ENCODE data around the gene UBE2A.

UBE2A gene

GRCh38 chrX:119574394-119575266 lies at the start of gene UBE2A:
Gene UBE2A, plus strand, starts transcription at chrX:119574563. Its CDS starts 149 bp downstream, at chrX:119574712.
- peak; percentile 29 for DNase-seq (ENCODE audit: low read depth)

- no peak for DNase-seq (ENCODE audit: low read depth)
These were observed 44.8 kb upstream of the UBE2A start for GRCh38 chrX:119529345-119530276.

GRCh38 chrX:119537487-119537886 lies 36.9 kb upstream of the UBE2A start:
- no peak for DNase-seq (ENCODE audit: low read depth)

DNA sequence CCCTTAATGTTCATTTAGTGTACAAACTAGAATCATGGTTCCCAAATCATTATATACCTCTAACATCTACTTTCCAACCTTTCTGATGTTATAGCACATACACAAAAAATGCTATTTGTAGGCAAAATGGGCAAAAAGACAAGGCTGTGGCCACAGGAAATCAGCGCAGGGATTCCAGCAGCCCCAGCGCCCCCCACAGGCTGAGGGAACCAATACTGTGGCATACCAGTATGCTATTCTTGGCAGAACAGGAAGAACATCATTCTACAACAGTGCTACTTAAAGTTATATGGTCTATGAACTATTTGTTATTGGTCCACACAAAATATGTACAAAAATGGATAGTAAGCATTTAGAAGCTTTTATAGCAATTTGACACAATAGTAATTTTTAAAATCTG lies 34.5 kb upstream of the UBE2A start:
- no peak for DNase-seq (ENCODE audit: low read depth)

- peak; percentile 42 for DNase-seq (ENCODE audit: low read depth)
These were observed 33.2 kb upstream of the UBE2A start for GRCh38 chrX:119541188-119541587.

- DNase-seq (ENCODE audit: low read depth): no peak
These were observed 24.9 kb upstream of the UBE2A start for GRCh38 chrX:119549327-119550016.

- no peak for DNase-seq (ENCODE audit: low read depth)
These were observed 21.9 kb upstream of the UBE2A start for GRCh38 chrX:119552508-119552907.

DNA sequence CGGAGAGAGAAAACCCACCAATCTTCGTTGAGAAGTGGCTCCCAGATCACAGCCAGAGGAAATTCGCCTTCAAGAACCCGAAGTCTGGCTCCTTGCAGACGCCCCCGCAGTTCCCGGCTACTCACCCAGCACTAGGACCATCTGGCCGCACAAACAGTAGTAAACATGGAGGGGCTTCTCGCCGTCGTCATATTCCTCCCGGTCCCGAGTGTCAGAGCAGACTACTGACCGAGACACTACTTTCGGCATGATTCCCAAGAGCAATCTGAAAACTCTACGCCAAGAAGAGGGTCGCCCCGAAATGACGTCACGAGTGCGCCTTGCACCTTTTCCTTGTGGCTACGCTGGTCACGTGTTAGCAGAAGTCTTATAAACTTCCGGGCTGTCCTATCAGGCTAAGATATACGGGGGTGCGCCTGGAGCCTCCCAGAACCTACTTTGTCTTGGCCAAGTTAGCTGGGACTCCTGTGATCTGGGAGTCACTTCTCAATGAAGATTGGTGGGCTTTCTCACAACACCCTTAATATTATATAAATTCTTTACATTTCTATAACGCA lies 9.2 kb upstream of the UBE2A start, which contains the start of gene STEEP1:
Gene STEEP1, minus strand, starts transcription at position 303 of the 557 bp plus-strand sequence. Its CDS starts 54 bp downstream, at position 249.
- peak; percentile 55 for DNase-seq (ENCODE audit: low read depth)

- DNase-seq (ENCODE audit: low read depth): no peak
These were observed 4.0 kb upstream of the UBE2A start for GRCh38 chrX:119570351-119570835.

DNA sequence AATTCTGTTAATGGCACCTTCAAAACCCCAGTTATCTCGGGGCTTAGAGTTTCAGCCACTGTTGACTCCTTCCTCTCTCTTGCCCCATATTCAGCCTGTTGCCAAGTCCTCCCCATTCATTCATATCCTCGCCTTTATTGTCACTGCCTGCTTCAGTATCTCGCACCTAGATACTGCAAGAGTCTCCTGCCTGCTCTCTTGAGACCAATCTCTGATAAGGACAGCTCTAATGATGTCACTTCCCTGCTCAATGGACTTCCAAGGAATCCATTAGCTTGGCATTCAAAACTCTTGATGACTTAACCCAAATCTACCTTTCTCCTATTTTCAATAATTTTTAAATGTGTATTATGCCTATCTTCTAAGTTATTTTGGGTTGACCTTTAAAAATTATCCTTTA lies 1.1 kb upstream of the UBE2A start:
- DNase-seq (ENCODE audit: low read depth): no peak

DNA sequence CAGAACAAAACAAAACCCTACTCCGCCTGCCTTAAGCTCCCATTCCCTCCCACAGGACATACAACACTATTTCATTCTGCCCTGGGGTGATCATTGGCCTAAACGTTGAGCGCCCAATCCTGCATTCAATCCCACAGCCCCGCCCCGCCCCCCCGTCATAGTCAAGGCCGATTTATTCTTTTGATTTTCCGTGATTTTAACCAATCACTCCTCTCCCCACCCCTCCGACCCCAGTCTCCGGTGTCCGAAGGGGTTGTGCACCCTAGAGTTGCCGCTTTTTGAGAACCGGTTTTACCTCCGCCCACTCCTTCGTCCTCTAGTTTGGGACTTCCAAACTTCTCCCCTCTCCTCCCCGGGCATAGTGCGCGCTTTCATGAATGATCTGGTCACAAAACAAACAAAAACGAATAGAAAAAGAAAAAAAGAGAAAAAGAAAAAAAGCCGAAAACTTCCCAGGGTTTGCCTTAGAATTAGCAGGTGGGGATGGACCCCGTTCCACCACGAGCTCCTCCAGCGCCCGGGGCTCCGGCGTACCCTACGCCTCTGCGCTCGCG lies 446 bp upstream of the UBE2A start:
- peak; percentile 6 for DNase-seq (ENCODE audit: low read depth)

DNA sequence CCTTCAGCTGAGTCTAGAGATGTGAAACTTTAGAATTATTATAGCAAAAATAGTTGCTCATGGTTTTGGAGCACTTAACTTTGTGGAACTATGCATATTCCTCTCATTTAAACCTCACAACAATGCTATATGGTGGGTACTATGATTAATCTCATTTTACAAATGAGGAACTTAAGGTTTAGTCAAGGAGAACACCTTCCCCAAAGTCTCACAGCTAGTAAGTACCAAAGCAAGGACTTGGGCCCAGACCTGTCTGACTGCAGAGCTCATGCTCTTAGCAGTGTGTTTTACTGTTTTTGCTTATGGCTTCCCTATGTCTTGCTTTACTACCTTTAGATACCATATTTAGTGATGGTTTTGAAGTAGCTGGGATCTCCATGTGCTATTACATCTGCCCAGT lies 5.1 kb downstream of the UBE2A start:
- no peak for DNase-seq (ENCODE audit: low read depth)

DNA sequence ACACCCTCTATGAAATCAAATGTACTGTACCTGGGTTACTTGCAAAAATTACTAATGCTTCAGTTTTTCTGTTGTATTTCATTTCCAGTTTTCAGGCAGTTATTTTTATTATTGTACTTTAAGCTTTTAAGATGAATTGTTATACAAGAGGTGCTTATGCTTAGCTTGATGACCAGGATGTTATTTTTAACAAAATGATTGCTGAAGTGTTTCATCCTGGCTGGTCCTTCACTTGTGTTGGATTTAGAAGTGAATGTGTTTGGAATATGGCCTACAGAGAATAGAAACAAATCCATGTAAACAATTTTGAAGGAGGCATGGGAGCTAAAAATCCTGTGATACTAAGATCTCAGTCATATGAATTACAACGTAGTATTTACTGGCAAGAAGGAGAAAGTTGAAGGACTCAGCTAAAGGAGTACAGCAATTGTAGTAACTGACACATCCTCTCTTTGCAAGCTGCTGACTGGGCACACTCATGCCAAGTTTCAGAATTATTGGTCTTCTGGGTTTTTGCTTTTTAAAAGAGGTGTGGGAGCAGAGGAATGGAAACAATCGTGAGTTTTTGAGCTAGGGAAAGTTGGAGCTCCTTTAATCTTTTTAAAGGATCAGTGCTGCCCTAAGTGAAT lies 9.2 kb downstream of the UBE2A start:
- DNase-seq (ENCODE audit: low read depth): no peak

DNA sequence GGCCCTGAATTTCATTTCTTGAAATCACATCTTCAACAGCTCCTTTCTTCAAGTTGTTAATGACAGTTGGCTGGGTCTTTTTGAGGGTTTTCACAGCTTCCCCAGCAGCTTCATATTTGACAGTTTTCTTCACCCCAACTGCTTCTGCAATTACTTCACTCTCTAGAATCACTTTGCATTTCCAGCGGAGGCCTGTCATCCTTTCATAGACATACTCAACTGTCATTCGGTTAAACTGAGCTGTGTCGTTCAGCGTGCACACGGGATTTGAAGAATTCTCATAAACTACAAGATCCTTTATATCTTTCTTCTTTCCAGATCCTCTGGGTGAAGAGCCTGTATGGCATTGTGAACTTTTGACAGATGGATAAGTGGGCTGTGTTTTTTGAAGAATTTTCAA lies 15.4 kb downstream of the UBE2A start:
- no peak for DNase-seq (ENCODE audit: low read depth)

GRCh38 chrX:119602701-119603255 lies 28.4 kb downstream of the UBE2A start:
- DNase-seq (ENCODE audit: low read depth): no peak

- no peak for DNase-seq (ENCODE audit: low read depth)
These were observed 30.6 kb downstream of the UBE2A start for GRCh38 chrX:119604766-119605463.

DNA sequence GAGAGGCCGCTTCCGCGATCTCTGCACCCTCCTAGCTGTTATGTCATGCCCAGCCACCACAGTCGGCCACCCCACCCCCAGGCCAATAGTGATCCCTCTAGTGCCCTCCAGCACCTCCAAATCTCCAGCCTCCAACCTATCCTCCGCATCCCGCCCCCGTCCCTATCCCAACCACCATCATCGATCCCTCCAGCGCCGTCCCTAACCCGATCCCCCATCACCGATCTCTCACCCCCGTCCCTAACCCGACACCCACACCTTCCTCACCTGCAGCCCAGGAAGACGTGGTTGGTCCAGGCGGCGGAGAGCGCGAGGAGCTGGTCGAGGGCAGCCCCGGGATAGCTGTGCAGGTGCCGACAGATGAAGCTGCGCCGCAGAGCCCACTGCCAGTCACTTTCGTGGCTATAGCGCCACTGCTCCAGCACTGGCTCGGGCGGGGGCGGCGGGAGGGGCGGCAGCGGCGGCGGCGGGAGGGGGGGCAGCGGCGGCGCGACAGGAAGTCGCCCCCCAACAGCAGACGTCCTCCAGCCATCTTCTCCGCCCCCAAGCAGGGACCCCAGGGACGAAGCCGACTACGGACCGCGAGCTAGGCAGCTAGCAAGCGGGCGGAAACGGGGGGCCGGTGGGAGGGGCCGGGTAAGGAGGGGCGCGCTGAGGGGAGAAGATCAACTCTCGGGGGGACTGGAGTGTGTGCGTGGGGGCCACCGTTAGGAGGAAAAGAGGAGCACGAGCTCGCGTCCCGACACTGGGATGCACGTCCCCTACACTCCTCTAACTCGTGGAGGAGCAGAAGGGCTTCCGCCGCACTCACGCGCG lies 31.3 kb downstream of the UBE2A start:
- no peak for DNase-seq (ENCODE audit: low read depth)

- DNase-seq (ENCODE audit: low read depth): peak; percentile 40
These were observed 32.1 kb downstream of the UBE2A start, which contains the start of gene NKRF for GRCh38 chrX:119606280-119607017. Gene NKRF, minus strand, starts transcription at chrX:119606424.

Data from GM04503 (cell line).